Measurements from ENCODE around the gene ESYT1.
"Not testable (repeated sequence)": the region's sequence is repeated elsewhere in the genome, so short reads cannot be mapped to it uniquely, and the experiment has no call there.

The ESYT1 gene

GRCh38 chr12:56104109-56104814, 23.8 kb upstream of the ESYT1 start, which contains the start of gene PA2G4:
PA2G4 (plus strand) TSS chr12:56104559; CDS start chr12:56104738, 179 bp downstream.
- peak; percentile 57 to 98 (median 95) for DNase-seq

- DNase-seq, result peak in 2 of 56 donors; percentile 28 to 32
These were observed 23.1 kb upstream of the ESYT1 start for GRCh38 chr12:56104815-56105608.

GRCh38 chr12:56105609-56105902, 22.5 kb upstream of the ESYT1 start:
- no peak for DNase-seq

DNA sequence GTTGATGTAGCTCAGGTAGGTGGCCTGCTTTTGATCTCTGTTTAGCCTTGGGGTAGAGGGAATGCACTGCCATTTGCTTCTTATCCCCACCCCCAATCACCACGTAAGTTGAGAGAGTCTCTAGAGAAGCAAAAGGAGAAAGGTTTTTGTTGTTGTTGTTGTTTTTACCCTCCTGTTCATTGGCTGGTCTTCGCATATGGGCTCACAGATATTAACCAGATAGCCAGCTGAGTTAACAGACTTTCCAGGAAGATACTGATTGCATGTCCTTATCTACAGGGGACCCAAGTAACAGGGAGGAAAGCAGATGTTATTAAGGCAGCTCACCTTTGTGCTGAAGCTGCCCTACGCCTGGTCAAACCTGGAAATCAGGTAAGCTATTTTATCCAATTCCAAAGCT, 20.8 kb upstream of the ESYT1 start:
- DNase-seq, result no peak

GRCh38 chr12:56110571-56110970, 17.5 kb upstream of the ESYT1 start:
- DNase-seq, result no peak

DNA sequence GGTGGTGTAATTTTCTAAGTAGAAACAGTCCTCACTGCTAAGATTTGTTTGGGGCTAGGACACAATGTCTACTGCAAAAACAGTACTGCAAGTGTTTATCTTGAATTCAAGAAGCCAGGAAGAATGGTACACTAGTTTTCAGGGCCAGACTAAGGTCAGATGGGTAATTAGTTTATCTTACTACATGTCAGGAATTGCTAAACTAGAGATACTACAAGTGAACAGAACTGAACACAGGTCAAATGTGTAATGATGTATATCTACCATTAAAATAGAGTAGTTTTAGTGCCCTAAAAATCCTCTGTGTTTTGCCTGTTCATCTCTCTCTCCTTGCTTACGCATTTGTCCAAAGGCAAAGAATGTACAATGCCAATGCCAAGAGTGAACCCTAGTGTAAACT, 14.0 kb upstream of the ESYT1 start:
- DNase-seq, result no peak

GRCh38 chr12:56115329-56115728, 12.7 kb upstream of the ESYT1 start:
- peak in 9 of 56 donors; percentile 3 to 30 (median 6) for DNase-seq

- peak; percentile 63 to 97 (median 88) for DNase-seq
These were observed 11.6 kb upstream of the ESYT1 start, which contains the start of gene RPL41 for GRCh38 chr12:56116267-56117081. RPL41 (plus strand) TSS chr12:56116633.

DNA sequence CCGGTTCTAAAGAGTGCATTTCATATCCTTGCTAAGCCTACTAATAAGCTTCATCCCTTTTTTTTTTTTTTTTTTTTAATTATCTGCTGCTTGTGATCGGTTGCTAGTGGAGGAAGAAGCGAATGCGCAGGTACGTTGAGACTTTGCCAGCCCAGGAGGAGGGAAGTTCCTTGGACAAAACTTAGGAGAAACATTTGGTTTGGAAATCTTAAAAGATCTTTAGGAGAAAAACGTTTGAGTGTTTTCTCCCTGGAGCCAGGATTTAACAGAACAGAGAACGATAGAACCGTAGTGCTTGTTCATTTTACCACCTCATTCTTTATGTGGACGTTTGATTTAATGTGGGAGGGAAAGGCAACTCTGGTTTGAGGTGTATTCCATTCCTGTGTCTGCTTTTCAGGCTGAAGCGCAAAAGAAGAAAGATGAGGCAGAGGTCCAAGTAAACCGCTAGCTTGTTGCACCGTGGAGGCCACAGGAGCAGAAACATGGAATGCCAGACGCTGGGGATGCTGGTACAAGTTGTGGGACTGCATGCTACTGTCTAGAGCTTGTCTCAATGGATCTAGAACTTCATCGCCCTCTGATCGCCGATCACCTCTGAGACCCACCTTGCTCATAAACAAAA, 10.9 kb upstream of the ESYT1 start:
- DNase-seq, result not testable (repeated sequence)

DNA sequence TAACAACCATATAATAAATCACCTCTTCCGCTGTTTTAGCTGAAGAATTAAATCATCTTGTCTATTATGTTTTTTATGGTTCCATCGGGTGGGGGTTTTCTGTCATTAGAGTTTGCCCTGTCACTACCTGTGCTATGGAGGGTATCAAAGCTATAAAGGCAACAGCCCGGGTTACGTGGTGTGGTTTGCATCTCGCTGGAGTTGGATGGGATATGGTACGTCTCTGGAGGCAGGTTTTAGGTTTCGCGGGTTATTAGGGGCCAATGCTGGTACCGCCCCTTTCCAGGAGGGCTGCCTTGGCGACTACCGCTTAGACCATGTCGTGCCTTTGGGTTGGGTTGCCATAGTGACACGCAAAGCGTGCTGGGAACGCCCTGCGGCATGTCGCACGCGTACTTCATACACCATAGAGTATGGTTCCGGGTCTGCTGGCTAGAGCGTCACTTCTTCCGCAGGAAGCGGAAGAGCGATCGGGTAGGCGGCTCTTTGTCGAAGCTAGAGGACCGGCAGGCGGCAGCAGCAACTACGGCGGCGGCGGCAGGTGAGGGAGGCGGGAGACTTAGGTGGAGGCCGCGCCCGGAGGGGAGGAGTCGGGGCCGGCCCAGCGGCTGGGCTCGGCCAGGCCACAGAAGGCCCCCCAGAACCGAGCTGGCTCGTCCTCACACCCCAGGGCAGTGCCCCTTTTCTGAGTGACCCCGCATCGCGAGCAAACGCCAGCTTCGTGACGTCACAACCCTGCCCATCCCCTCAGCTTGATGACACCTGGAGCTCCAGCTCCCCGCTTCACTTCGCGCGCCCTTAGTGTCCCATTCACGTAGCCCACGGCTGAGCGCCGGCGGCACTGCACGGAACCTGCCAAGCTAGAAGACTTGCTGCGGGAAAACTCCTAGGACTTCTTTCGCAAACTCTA, 10.0 kb upstream of the ESYT1 start, which contains the start of gene ZC3H10:
ZC3H10 (plus strand) TSS at position 489 of the 910 bp plus-strand sequence. CDS start 2,297 bp downstream, outside the sequence.
- peak; percentile 66 to 98 (median 94) for DNase-seq

- DNase-seq, result no peak
These were observed 9.2 kb upstream of the ESYT1 start for GRCh38 chr12:56118688-56119357.

DNA sequence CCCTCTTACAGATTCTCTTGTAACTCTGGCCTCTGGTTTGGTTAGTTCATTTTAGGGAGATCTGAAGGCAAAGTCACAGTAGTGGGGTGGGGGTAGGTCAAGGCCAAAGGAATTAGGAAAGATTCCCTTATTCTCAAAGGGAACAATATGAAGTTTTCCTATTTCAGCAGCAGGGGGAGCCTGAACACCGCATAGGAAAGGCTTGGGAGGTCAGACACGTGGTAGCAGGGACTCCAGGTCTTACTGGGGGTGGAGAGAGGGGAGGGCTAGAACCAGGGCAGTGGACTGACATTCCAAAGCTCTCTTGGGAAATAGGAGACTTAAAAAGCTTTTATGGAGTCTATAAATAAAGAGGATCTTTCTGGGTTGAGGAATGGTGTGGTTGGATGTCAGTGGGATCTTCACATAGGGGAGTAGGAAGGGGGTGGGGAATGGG, 8.7 kb upstream of the ESYT1 start:
- DNase-seq, result peak in 41 of 56 donors; percentile 2 to 59 (median 26)

- DNase-seq, result no peak
These were observed 7.8 kb upstream of the ESYT1 start for GRCh38 chr12:56120158-56120846.

GRCh38 chr12:56121204-56121870, 6.7 kb upstream of the ESYT1 start:
- DNase-seq, result no peak

DNA sequence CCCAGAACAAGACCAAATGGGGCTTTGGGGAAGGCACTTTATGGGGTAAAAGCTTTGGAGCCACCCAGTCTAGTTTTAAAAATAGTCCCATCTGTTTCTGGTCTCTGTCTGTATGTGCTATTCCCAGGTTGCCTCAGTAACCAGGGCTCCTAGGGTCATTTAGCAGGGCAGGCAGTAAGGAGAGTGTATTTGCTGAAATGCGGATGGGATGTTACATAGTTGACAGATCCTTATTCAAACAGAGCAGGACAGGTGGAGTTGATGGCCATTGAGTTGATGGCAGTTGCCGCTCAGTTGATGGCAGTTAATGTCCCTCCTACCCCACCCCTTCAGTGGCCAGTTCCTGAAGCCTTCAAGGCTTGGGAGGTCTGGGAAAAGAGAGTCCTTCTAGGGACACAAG, 5.4 kb upstream of the ESYT1 start:
- DNase-seq, result no peak

GRCh38 chr12:56124133-56124532, 3.9 kb upstream of the ESYT1 start:
- no peak for DNase-seq

DNA sequence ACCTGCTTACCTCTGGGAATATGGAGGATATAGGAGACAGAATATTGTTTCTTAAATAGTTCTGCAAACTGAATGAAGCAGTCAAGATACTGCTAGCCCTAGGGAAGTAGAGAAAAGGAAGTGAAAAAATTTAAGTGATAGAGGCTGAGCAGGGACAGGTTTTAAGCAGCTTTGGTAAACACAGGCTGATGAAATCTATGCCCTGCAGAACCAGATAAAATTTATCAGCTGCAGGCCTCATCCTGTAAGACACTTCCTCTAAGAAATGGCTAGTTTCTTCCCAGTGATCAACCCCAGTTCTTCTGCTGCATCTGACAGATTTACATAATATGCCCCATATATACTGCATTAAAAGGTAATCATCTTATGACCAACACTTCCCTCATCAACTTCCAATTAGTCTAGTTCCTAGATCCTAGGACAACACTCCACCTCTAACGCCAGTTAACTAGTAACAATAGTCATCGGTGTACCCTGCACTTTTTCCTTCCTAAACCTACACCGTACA, 1.3 kb upstream of the ESYT1 start:
- no peak for DNase-seq

GRCh38 chr12:56127485-56127887, 581 bp upstream of the ESYT1 start:
- DNase-seq, result no peak
